HepG2 (cell line): Measurements from ENCODE around the gene SERPINA3. TPM values are rescaled to one million over a fixed set of nuclear protein-coding genes. Genes with fewer than 3 reads are reported as not detected.

ENCODE experiments used
- ATAC-seq: fragments of 200-7000 bp; cut with Tn5 transposase; 3 replicates; pipeline ENCODE4 v1.9.1; 2020; ENCODE audit warnings: mild to moderate bottlenecking, moderate library complexity
- BruUV-seq: library from RNA; stranded (reverse); fragments of 400-500 nt; replicated peaks from 2 replicates; lab custom pipeline; 2021; lab: Mats Ljungman, UMichigan
- CTCF ChIA-PET: fragments of 300-600 bp; formaldehyde crosslinking; extraction: SDS; loops from one replicate; lab custom pipeline; 2021; ENCODE audit warnings: low total read pairs, inconsistent platforms, low intra/inter-chr PET ratio; lab: Yijun Ruan, JAX
- POLR2A ChIA-PET: fragments of 350-600 bp; sonication (Branson Sonifier 250); formaldehyde crosslinking; loops from one replicate; lab custom pipeline; 2020; ENCODE audit warnings: antibody characterized with exemption, inconsistent platforms; lab: Yijun Ruan, JAX
- DNase-seq: peaks from one replicate; pipeline ENCODE4 v3.0.0-alpha.2; 2015; ENCODE audit warnings: low spot score
- FAIRE-seq: peaks from 3 replicates; lab custom pipeline; 2011; peaks lifted over from hg19 to GRCh38; lab: Jason Lieb, UNC
- H2AFZ ChIP-seq: one replicate; pipeline ENCODE4 v1.6.1; 2011; ENCODE audit warnings: low read length, inconsistent platforms
- H3K27ac ChIP-seq: fragments of 300-600 bp; 3 replicates; pipeline ENCODE4 v1.8.0; 2011; ENCODE audit warnings: mixed run types, mild to moderate bottlenecking, mixed read lengths, low read length, inconsistent platforms; ENCODE audit not compliant: insufficient read depth; ENCODE audit errors: extremely low read length
- H3K27me3 ChIP-seq, 2 experiments: fragments of 200-600 bp in 1 of 2; 2 replicates in 1 of 2; 3 replicates in 1 of 2; pipeline versions ENCODE4 v1.6.0 to v1.8.0; 2011; ENCODE audit warnings: low read length in 2 of 2, mild to moderate bottlenecking in 2 of 2, moderate library complexity in 2 of 2, inconsistent platforms in 1 of 2; ENCODE audit not compliant: insufficient read depth in 2 of 2, control insufficient read depth in 1 of 2
- H3K36me3 ChIP-seq, 2 experiments: fragments of 200-600 bp in 1 of 2; replicated peaks in 1 of 2; 2 replicates in 1 of 2; 3 replicates in 1 of 2; pipeline versions ENCODE4 v1.5.1 to v1.8.0; 2011; ENCODE audit warnings: low read length in 2 of 2, inconsistent platforms in 1 of 2; ENCODE audit not compliant: insufficient read depth in 2 of 2, control insufficient read depth in 1 of 2
- H3K4me1 ChIP-seq: 2 replicates; pipeline ENCODE4 v1.5.1; 2012; ENCODE audit warnings: low read length, inconsistent platforms; ENCODE audit not compliant: insufficient read depth
- H3K4me2 ChIP-seq: 2 replicates; pipeline ENCODE4 v1.6.0; 2011; ENCODE audit warnings: low read depth, low read length, inconsistent platforms
- H3K4me3 ChIP-seq, 3 experiments: fragments of 200-600 bp in 1 of 3; sonication (generic), shearing (Covaris generic) in 1 of 3; replicated peaks in 1 of 3; 2 replicates each; pipeline ENCODE4 v1.5.1; 2011 to 2016; ENCODE audit warnings: low read length in 3 of 3, inconsistent platforms in 2 of 3, low read depth in 2 of 3, mild to moderate bottlenecking in 2 of 3, control low read depth in 1 of 3, mixed read lengths in 1 of 3; ENCODE audit not compliant: insufficient read depth in 1 of 3
- H3K79me2 ChIP-seq: one replicate; pipeline ENCODE4 v1.6.1; 2011; ENCODE audit warnings: low read length, inconsistent platforms; ENCODE audit not compliant: insufficient read depth
- H3K9ac ChIP-seq: 2 replicates; pipeline ENCODE4 v1.6.0; 2011; ENCODE audit warnings: mild to moderate bottlenecking, low read depth, low read length, inconsistent platforms; ENCODE audit not compliant: insufficient read depth
- H3K9me3 ChIP-seq: 2 replicates; pipeline ENCODE4 v1.5.1; 2012; ENCODE audit warnings: mild to moderate bottlenecking, low read length
- H4K20me1 ChIP-seq: 2 replicates; pipeline ENCODE4 v1.6.0; 2011; ENCODE audit warnings: inconsistent platforms, mild to moderate bottlenecking, low read length, moderate library complexity; ENCODE audit not compliant: insufficient read depth
- ARID4A ChIP-seq: sonication (generic); formaldehyde crosslinking; IDR thresholded peaks from 2 replicates; pipeline ENCODE4 v1.5.0; 2020; ENCODE audit warnings: mild to moderate bottlenecking, missing genetic modification reagents, borderline replicate concordance
- DNMT3B ChIP-seq: conservative IDR thresholded peaks from 2 replicates; pipeline ENCODE4 v1.6.1; 2016; ENCODE audit warnings: missing biosample characterization, control low read depth
- E2F2 ChIP-seq: sonication (generic); formaldehyde crosslinking; IDR thresholded peaks from 2 replicates; pipeline ENCODE4 v1.4.0; 2020; ENCODE audit warnings: missing genetic modification reagents, borderline replicate concordance
- EED ChIP-seq: sonication (generic); formaldehyde crosslinking; IDR thresholded peaks from 2 replicates; pipeline ENCODE4 v1.5.0; 2020; ENCODE audit warnings: mild to moderate bottlenecking, missing genetic modification reagents
- HOXD1 ChIP-seq: sonication (generic); formaldehyde crosslinking; IDR thresholded peaks from 2 replicates; pipeline ENCODE4 v1.5.0; 2020; ENCODE audit warnings: missing genetic modification reagents
- NFKB2 ChIP-seq: sonication (generic); formaldehyde crosslinking; IDR thresholded peaks from 2 replicates; pipeline ENCODE4 v1.4.0; 2020; ENCODE audit warnings: missing genetic modification reagents, borderline replicate concordance
- REL ChIP-seq: sonication (generic); formaldehyde crosslinking; conservative IDR thresholded peaks from 2 replicates; pipeline ENCODE4 v1.8.0; 2022; ENCODE audit warnings: mild to moderate bottlenecking, missing genetic modification reagents, moderate library complexity
- SRF ChIP-seq: IDR thresholded peaks from 2 replicates; pipeline ENCODE4 v1.6.1; 2011; ENCODE audit warnings: mild to moderate bottlenecking, low read depth, low read length, moderate library complexity
- ZBTB38 ChIP-seq: sonication (generic); formaldehyde crosslinking; IDR thresholded peaks from 2 replicates; pipeline ENCODE4 v1.5.1; 2020; ENCODE audit warnings: mild to moderate bottlenecking, missing genetic modification reagents
- ZEB1 ChIP-seq: IDR thresholded peaks from 2 replicates; pipeline ENCODE4 v1.6.1; 2012; ENCODE audit warnings: mild to moderate bottlenecking, low read depth, inconsistent platforms; ENCODE audit not compliant: insufficient replicate concordance
- ZFP62 ChIP-seq: sonication (generic); formaldehyde crosslinking; IDR thresholded peaks from 2 replicates; pipeline ENCODE4 v1.4.0; 2020; ENCODE audit warnings: missing genetic modification reagents
- ZNF430 ChIP-seq: sonication (generic); formaldehyde crosslinking; IDR thresholded peaks from 2 replicates; pipeline ENCODE4 v1.9.0; 2021; ENCODE audit warnings: mild to moderate bottlenecking, missing genetic modification reagents
- ZNF570 ChIP-seq: sonication (generic); formaldehyde crosslinking; IDR thresholded peaks from 2 replicates; pipeline ENCODE4 v1.4.0; 2020; ENCODE audit warnings: mild to moderate bottlenecking, missing genetic modification reagents, borderline replicate concordance
- ZNF576 ChIP-seq: sonication (generic); formaldehyde crosslinking; IDR thresholded peaks from 2 replicates; pipeline ENCODE4 v1.4.0; 2020; ENCODE audit warnings: mild to moderate bottlenecking, missing genetic modification reagents
- ZNF670 ChIP-seq: sonication (generic); formaldehyde crosslinking; IDR thresholded peaks from 2 replicates; pipeline ENCODE4 v1.8.0; 2022; ENCODE audit warnings: mild to moderate bottlenecking, missing genetic modification reagents, borderline replicate concordance
- ZNF776 ChIP-seq: sonication (generic); formaldehyde crosslinking; IDR thresholded peaks from 2 replicates; pipeline ENCODE4 v1.4.0; 2020; ENCODE audit warnings: mild to moderate bottlenecking, missing genetic modification reagents
- ZNF777 ChIP-seq: sonication (generic); formaldehyde crosslinking; IDR thresholded peaks from 2 replicates; pipeline ENCODE4 v1.4.0; 2020; ENCODE audit warnings: missing genetic modification reagents
- ZUFSP ChIP-seq: sonication (generic); formaldehyde crosslinking; IDR thresholded peaks from 2 replicates; pipeline ENCODE4 v1.9.0; 2021; ENCODE audit warnings: missing genetic modification reagents, mild to moderate bottlenecking, borderline replicate concordance
- WGBS: methylation state at CpG from one replicate; pipeline ENCODE4 v1.1.6; 2017; ENCODE audit warnings: low lambda C conversion rate; 5-methylcytosine and 5-hydroxymethylcytosine counted together
- in situ Hi-C: cut with HindIII; loops from 2 replicates; pipeline ENCODE4 v1.10.0; 2017; ENCODE audit warnings: low pct_unique_long_range_greater_than_20kb; ENCODE audit not compliant: extremely low pct_ligation_motif_present
- intact Hi-C: fragments of 100-400 bp; cut with micrococcal nuclease; formaldehyde crosslinking; loops from one replicate; pipeline ENCODE4 v1.10.0; 2022; ENCODE audit not compliant: unreplicated experiment
- polyA plus RNA-seq, 8 experiments: library from polyadenylated mRNA; depleted of rRNA in 3 of 8; stranded (reverse) in 7 of 8; unstranded in 1 of 8; fragments of >200 nt; fragmentation: Illumina TruSeq in 4 of 8; extraction: Trizol in 4 of 8; gene quantifications; 2 replicates each; pipeline versions ENCODE4 v1.2.1 to v1.2.3, GENCODE V29; 2011 to 2016; ENCODE audit warnings: low read depth in 4 of 8, missing spikeins in 1 of 8, mixed read lengths in 1 of 8; ENCODE audit not compliant: insufficient read depth in 1 of 8
- total RNA-seq, 5 experiments: library from RNA; depleted of rRNA; stranded (reverse); fragments of >200 nt; fragmentation: Illumina TruSeq; extraction: Trizol; gene quantifications; 2 replicates each; pipeline ENCODE4 v1.2.3, GENCODE V29; 2016; ENCODE audit warnings: low read depth in 1 of 5

The SERPINA3 gene
- total and polyA plus RNA-seq, 2 of the 13 experiments (the other 11 are each of a cell fraction or from before 2014, with no cell fraction given), result 825 to 2,200 TPM

- no peaks in the 10 kb centered on the region for H4K20me1 ChIP-seq
- intact Hi-C loops (no loop called here), in situ Hi-C loops (no loop called here)
- DNase-seq (no peak), FAIRE-seq (no peak), ATAC-seq (no peak)
- H3K36me3 ChIP-seq, result no peaks in the 10 kb centered on the region
- no TSS peak for BruUV-seq
- POLR2A ChIA-PET, result interaction anchor here (0.6 to 15.7 kb wide), 19 partner anchors 8 to 206 kb away, joined by 3 to 638 read pairs (median 8); partner anchors contain the start of genes SERPINA3, SERPINA4 and SERPINA5
- CTCF ChIA-PET, result no interaction called here
- H2AFZ ChIP-seq, result no peak overlapping the region
- peak overlapping the region; percentile 72 for H3K9ac ChIP-seq
- H3K4me3 ChIP-seq, result peak overlapping the region in 1 of 3 experiments; percentile 24; a peak in 2 of 6 replicates
- H3K9me3 ChIP-seq, result no peaks in the 10 kb centered on the region
- no peaks in the 10 kb centered on the region for H3K27me3 ChIP-seq
- peak overlapping the region; percentile 96 for H3K27ac ChIP-seq
- H3K79me2 ChIP-seq, result peaks cover 27% of the 10 kb centered on the region
- WGBS, result 48% methylated on average over 7 of the region's 11 CpGs
- H3K4me1 ChIP-seq, result peaks cover 97% of the 10 kb centered on the region
- H3K4me2 ChIP-seq, result peak overlapping the region; percentile 62
- TF ChIP-seq ZNF670 (CRISPR knock-in tag), result no peak
- TF ChIP-seq ZNF777, result no peak
- no peak for TF ChIP-seq SRF
- TF ChIP-seq ZEB1, result no peak
- no peak for TF ChIP-seq REL (CRISPR knock-in tag)
- TF ChIP-seq ZNF776 (CRISPR knock-in tag), result no peak
- 0 out of 2 replicates have a peak, but pooled peaks have one; percentile 24 for TF ChIP-seq EED
- TF ChIP-seq ZNF430 (CRISPR knock-in tag), result peak; percentile 79; the same call in 1 of the 2 replicates
- TF ChIP-seq NFKB2, result no peak
- TF ChIP-seq ZUFSP (CRISPR knock-in tag), result no peak
- no peak for TF ChIP-seq ARID4A
- no peak for TF ChIP-seq ZFP62 (CRISPR knock-in tag)
- TF ChIP-seq HOXD1 (CRISPR knock-in tag), result no peak
- TF ChIP-seq ZBTB38, result 0 out of 2 replicates have a peak, but pooled peaks have one; percentile 27
- no peak for TF ChIP-seq ZNF570 (CRISPR knock-in tag)
- TF ChIP-seq E2F2 (CRISPR knock-in tag), result 0 out of 2 replicates have a peak, but pooled peaks have one; percentile 20
- TF ChIP-seq ZNF576 (CRISPR knock-in tag), result no peak
- no peak for TF ChIP-seq DNMT3B (CRISPR knock-in tag)
Observed at GRCh38 chr14:94600148-94600545, 12.0 kb upstream of the SERPINA3 start.
